GM12878 (cell line): ENCODE results near the gene FNTB.

Experiments used
- CTCF ChIP-seq, 3 experiments: IDR thresholded peaks in 2 of 3; conservative IDR thresholded peaks in 1 of 3; 2 replicates each; pipeline ENCODE4 v1.5.1; 2011; ENCODE audit warnings: low read depth in 3 of 3, low read length in 3 of 3, mild to moderate bottlenecking in 3 of 3, control low read depth in 2 of 3, moderate library complexity in 2 of 3, inconsistent platforms in 1 of 3, mixed read lengths in 1 of 3; ENCODE audit not compliant: control insufficient read depth in 2 of 3, insufficient read depth in 1 of 3; ENCODE audit errors: extremely low read depth in 1 of 3
- EP300 ChIP-seq, 2 experiments: fragments of 150-350 bp in 1 of 2; IDR thresholded peaks; 2 replicates each; pipeline ENCODE4 v1.6.1; 2011 to 2012; ENCODE audit warnings: low read depth in 2 of 2, low read length in 2 of 2, borderline replicate concordance in 1 of 2, improper control_type of control experiment in 1 of 2, inconsistent platforms in 1 of 2; ENCODE audit not compliant: control insufficient read depth in 1 of 2
- NFYB ChIP-seq: IDR thresholded peaks from 2 replicates; pipeline ENCODE4 v1.6.1; 2011; ENCODE audit warnings: low read depth, mild to moderate bottlenecking, low read length, improper control_type of control experiment, moderate library complexity; ENCODE audit not compliant: insufficient read depth
- PKNOX1 ChIP-seq: fragments of 450-650 bp; IDR thresholded peaks from 2 replicates; pipeline ENCODE4 v1.6.1; 2016; ENCODE audit warnings: mild to moderate bottlenecking
- POLR2A ChIP-seq: IDR thresholded peaks from 2 replicates; pipeline ENCODE4 v1.6.1; 2011; ENCODE audit warnings: low read depth, mild to moderate bottlenecking, low read length
- PRDM15 ChIP-seq: fragments of 450-650 bp; formaldehyde crosslinking; IDR thresholded peaks from 2 replicates; pipeline ENCODE4 v1.4.0; 2020; ENCODE audit warnings: mild to moderate bottlenecking, moderate library complexity
- SIN3A ChIP-seq: IDR thresholded peaks from 2 replicates; pipeline ENCODE4 v1.6.1; 2012; ENCODE audit warnings: low read depth, low read length, improper control_type of control experiment
- SKIL ChIP-seq: fragments of 450-650 bp; IDR thresholded peaks from 2 replicates; pipeline ENCODE4 v1.6.1; 2017; ENCODE audit warnings: mild to moderate bottlenecking, low read depth, inconsistent platforms; ENCODE audit not compliant: poor library complexity, severe bottlenecking
- SPI1 ChIP-seq: IDR thresholded peaks from 2 replicates; pipeline ENCODE4 v1.6.1; 2011; ENCODE audit warnings: low read depth, mild to moderate bottlenecking, low read length, moderate library complexity, borderline replicate concordance; ENCODE audit not compliant: insufficient read depth
- SRF ChIP-seq, 2 experiments: IDR thresholded peaks; 2 replicates each; pipeline ENCODE4 v1.6.1; 2011; ENCODE audit warnings: low read depth in 2 of 2, low read length in 2 of 2, mild to moderate bottlenecking in 1 of 2, moderate library complexity in 1 of 2
- TBL1XR1 ChIP-seq: IDR thresholded peaks from 2 replicates; pipeline ENCODE4 v1.6.1; 2012; ENCODE audit warnings: low read depth, low read length, improper control_type of control experiment
- TCF12 ChIP-seq: IDR thresholded peaks from 2 replicates; pipeline ENCODE4 v1.6.1; 2011; ENCODE audit warnings: low read depth, mild to moderate bottlenecking, low read length
- WRNIP1 ChIP-seq: IDR thresholded peaks from 2 replicates; pipeline ENCODE4 v1.6.1; 2011; ENCODE audit warnings: low read depth, low read length, improper control_type of control experiment, borderline replicate concordance
- ZBTB11 ChIP-seq: fragments of 450-650 bp; formaldehyde crosslinking; IDR thresholded peaks from 2 replicates; pipeline ENCODE4 v1.5.0; 2022; ENCODE audit warnings: mild to moderate bottlenecking, missing genetic modification characterization

GRCh38 chr14:64950889-64951288, 35.8 kb upstream of the FNTB start:
- no peak for TF ChIP-seq ZBTB11 (CRISPR knock-in tag)
- no peak for TF ChIP-seq TBL1XR1
- TF ChIP-seq SRF (IDR thresholded peaks at IDR 0.05; ENCODE audit: low read depth in 2 of 2, low read length in 2 of 2): no peak
- no peak for TF ChIP-seq CTCF (IDR thresholded peaks at IDR 0.05 in 2 of 3, conservative IDR thresholded peaks at IDR 0.05 in 1 of 3; ENCODE audit: control insufficient read depth in 2 of 3, extremely low read depth in 1 of 3, insufficient read depth in 1 of 3, low read depth in 3 of 3, low read length in 3 of 3)
- TF ChIP-seq EP300 (IDR thresholded peaks at IDR 0.05; ENCODE audit: borderline replicate concordance in 1 of 2, control insufficient read depth in 1 of 2, low read depth in 2 of 2, low read length in 2 of 2): no peak
- no peak for TF ChIP-seq POLR2A
- TF ChIP-seq SPI1: no peak
- no peak for TF ChIP-seq PRDM15 (CRISPR knock-in tag)
- TF ChIP-seq NFYB: no peak
- no peak for TF ChIP-seq TCF12
- TF ChIP-seq SIN3A: no peak
- TF ChIP-seq WRNIP1: no peak
- TF ChIP-seq SKIL: no peak
- no peak for TF ChIP-seq PKNOX1
